Muscle layer of duodenum (tissue), 2 donors: ENCODE measurements around the gene BLID.

ENCODE experiments used
- H3K27ac ChIP-seq: one replicate; pipeline ENCODE4 v1.7.0; 2013; ENCODE audit warnings: mild to moderate bottlenecking, low read length
- H3K27me3 ChIP-seq: one replicate; pipeline ENCODE4 v1.7.0; 2013; ENCODE audit warnings: low read depth, mild to moderate bottlenecking, control low read depth, low read length
- H3K36me3 ChIP-seq, 2 donors: one replicate each; pipeline ENCODE4 v1.7.0; 2013; ENCODE audit warnings: low read length in 2 of 2, control low read depth in 1 of 2, mild to moderate bottlenecking in 1 of 2; ENCODE audit not compliant: insufficient read depth in 2 of 2, control insufficient read depth in 1 of 2
- H3K4me1 ChIP-seq, 2 donors: one replicate each; pipeline ENCODE4 v1.7.0; 2013; ENCODE audit warnings: low read length in 2 of 2, mild to moderate bottlenecking in 2 of 2, control low read depth in 1 of 2, moderate library complexity in 1 of 2; ENCODE audit not compliant: insufficient read depth in 2 of 2, control insufficient read depth in 1 of 2
- H3K4me3 ChIP-seq, 2 donors: one replicate each; pipeline ENCODE4 v1.7.0; 2013; ENCODE audit warnings: low read length in 2 of 2, low read depth in 1 of 2, mild to moderate bottlenecking in 1 of 2
- H3K9me3 ChIP-seq, 2 donors: one replicate each; pipeline ENCODE4 v1.7.0; 2013; ENCODE audit warnings: low read length in 2 of 2, control low read depth in 1 of 2, mild to moderate bottlenecking in 1 of 2; ENCODE audit not compliant: control insufficient read depth in 1 of 2
- donor health status: healthy.

Gene BLID

GRCh38 chr11:122103321-122103720 is 12.7 kb downstream of the BLID start:
- H3K27me3 ChIP-seq = no peaks in the 10 kb centered on the region
- H3K36me3 ChIP-seq = peaks cover 0 to 8% of the 10 kb centered on the region in 2 donors
- H3K9me3 ChIP-seq = no peaks in the 10 kb centered on the region
- H3K4me1 ChIP-seq = peaks cover 5% of the 10 kb centered on the region in 2 donors
- H3K27ac ChIP-seq = no peak overlapping the region
- H3K4me3 ChIP-seq = no peak overlapping the region

GRCh38 chr11:122102426-122102825 is 13.6 kb downstream of the BLID start:
- peaks cover 5% of the 10 kb centered on the region in 2 donors for H3K4me1 ChIP-seq
- peak overlapping the region; percentile 90 for H3K27ac ChIP-seq
- no peaks in the 10 kb centered on the region for H3K27me3 ChIP-seq
- H3K4me3 ChIP-seq = peak overlapping the region in 1 of 2 donors; percentile 77
- no peaks in the 10 kb centered on the region for H3K9me3 ChIP-seq
- peaks cover 0 to 10% of the 10 kb centered on the region in 2 donors for H3K36me3 ChIP-seq

- Histone ChIP-seq H3K9me3 (no peaks in the 10 kb centered on the region), H3K4me1 (peaks cover 5% of the 10 kb centered on the region in 2 donors), H3K4me3 (peak overlapping the region; percentile 77 to 83), H3K27me3 (no peaks in the 10 kb centered on the region), H3K36me3 (peaks cover 0 to 14% of the 10 kb centered on the region in 2 donors), H3K27ac (peak overlapping the region; percentile 90)
Observed at GRCh38 chr11:122101625-122102291, 14.3 kb downstream of the BLID start.

GRCh38 chr11:122100756-122101080 is 15.3 kb downstream of the BLID start:
- H3K27ac ChIP-seq = peak overlapping the region; percentile 90
- no peaks in the 10 kb centered on the region for H3K27me3 ChIP-seq
- H3K4me1 ChIP-seq = peaks cover 5% of the 10 kb centered on the region in 2 donors
- no peaks in the 10 kb centered on the region for H3K9me3 ChIP-seq
- peaks cover 0 to 14% of the 10 kb centered on the region in 2 donors for H3K36me3 ChIP-seq
- peak overlapping the region; percentile 77 to 83 for H3K4me3 ChIP-seq

- peaks cover 0 to 14% of the 10 kb centered on the region in 2 donors for H3K36me3 ChIP-seq
- peaks cover 5% of the 10 kb centered on the region in 2 donors for H3K4me1 ChIP-seq
- no peaks in the 10 kb centered on the region for H3K9me3 ChIP-seq
- H3K27me3 ChIP-seq = no peaks in the 10 kb centered on the region
- H3K4me3 ChIP-seq = peak overlapping the region; percentile 77 to 83
- peak overlapping the region; percentile 90 for H3K27ac ChIP-seq
Observed at GRCh38 chr11:122100037-122100755, 15.8 kb downstream of the BLID start.

- peak overlapping the region; percentile 90 for H3K27ac ChIP-seq
- no peaks in the 10 kb centered on the region for H3K27me3 ChIP-seq
Observed at GRCh38 chr11:122099374-122100036, 16.5 kb downstream of the BLID start.

GRCh38 chr11:122098261-122098980 is 17.6 kb downstream of the BLID start:
- Histone ChIP-seq H3K27ac (peak overlapping the region; percentile 90), H3K27me3 (no peaks in the 10 kb centered on the region), H3K4me1 (peaks cover 5 to 9% of the 10 kb centered on the region in 2 donors), H3K9me3 (no peaks in the 10 kb centered on the region), H3K36me3 (peaks cover 0 to 14% of the 10 kb centered on the region in 2 donors), H3K4me3 (peak overlapping the region; percentile 77 to 83)

More at GRCh38 chr11:122099374-122100036, 16.5 kb downstream of the BLID start:
- Histone ChIP-seq H3K9me3 (no peaks in the 10 kb centered on the region), H3K4me3 (peak overlapping the region; percentile 77 to 83), H3K4me1 (peaks cover 5% of the 10 kb centered on the region in 2 donors), H3K36me3 (peaks cover 0 to 14% of the 10 kb centered on the region in 2 donors)

- Histone ChIP-seq H3K36me3 (peaks cover 0 to 14% of the 10 kb centered on the region in 2 donors), H3K4me3 (peak overlapping the region; percentile 77 to 83), H3K4me1 (peaks cover 5 to 9% of the 10 kb centered on the region in 2 donors), H3K27ac (peak overlapping the region; percentile 90), H3K27me3 (no peaks in the 10 kb centered on the region), H3K9me3 (no peaks in the 10 kb centered on the region)
Observed at GRCh38 chr11:122097419-122098001, 18.5 kb downstream of the BLID start.

- peak overlapping the region; percentile 77 to 83 for H3K4me3 ChIP-seq
- H3K27me3 ChIP-seq = no peaks in the 10 kb centered on the region
- H3K36me3 ChIP-seq = peaks cover 0 to 17% of the 10 kb centered on the region in 2 donors
- H3K9me3 ChIP-seq = no peaks in the 10 kb centered on the region
- H3K4me1 ChIP-seq = peaks cover 0 to 3% of the 10 kb centered on the region in 2 donors
- peak overlapping the region; percentile 90 for H3K27ac ChIP-seq
Observed at GRCh38 chr11:122096272-122097112, 19.5 kb downstream of the BLID start.

- no peaks in the 10 kb centered on the region for H3K9me3 ChIP-seq
- no peaks in the 10 kb centered on the region for H3K27me3 ChIP-seq
- peak overlapping the region; percentile 77 to 83 for H3K4me3 ChIP-seq
- H3K36me3 ChIP-seq = peaks cover 0 to 24% of the 10 kb centered on the region in 2 donors
- peak overlapping the region; percentile 90 for H3K27ac ChIP-seq
- peaks cover 0 to 3% of the 10 kb centered on the region in 2 donors for H3K4me1 ChIP-seq
Observed at GRCh38 chr11:122095681-122096262, 20.2 kb downstream of the BLID start.
